Neural progenitor cell (in vitro differentiated cells): ENCODE results near the gene LBHD1. TPM values are rescaled to one million over a fixed set of nuclear protein-coding genes. Genes with fewer than 3 reads are reported as not detected.
A peak's percentile ranks its signal among the peaks of the same experiment; 100 is the strongest.
"Not testable (repeated sequence)": the region's sequence is repeated elsewhere in the genome, so short reads cannot be mapped to it uniquely, and the experiment has no call there.

Experiments
- DNase-seq: peaks from one replicate; pipeline ENCODE4 v3.0.0-alpha.2; 2016; ENCODE audit warnings: low spot score
- H2AFZ ChIP-seq: fragments of 200-600 bp; sonication (generic); replicated peaks from 2 replicates; pipeline ENCODE4 v1.6.1; 2016; ENCODE audit warnings: antibody characterized with exemption
- H3F3A ChIP-seq: fragments of 200-600 bp; sonication (generic); 2 replicates; pipeline ENCODE4 v1.6.1; 2016; ENCODE audit warnings: antibody characterized with exemption, low read depth
- H3K27ac ChIP-seq: fragments of 200-600 bp; sonication (generic); 2 replicates; pipeline ENCODE4 v1.5.1; 2016; ENCODE audit warnings: mild to moderate bottlenecking
- H3K27me3 ChIP-seq: fragments of 200-600 bp; sonication (generic); 2 replicates; pipeline ENCODE4 v1.6.1; 2016; ENCODE audit warnings: mild to moderate bottlenecking, moderate library complexity
- H3K36me3 ChIP-seq: fragments of 200-600 bp; sonication (generic); 2 replicates; pipeline ENCODE4 v1.5.1; 2016
- H3K4me1 ChIP-seq: fragments of 200-600 bp; sonication (generic); 2 replicates; pipeline ENCODE4 v1.6.1; 2016; ENCODE audit warnings: mixed run types
- H3K4me2 ChIP-seq: fragments of 200-600 bp; sonication (generic); 2 replicates; pipeline ENCODE4 v1.6.1; 2016
- H3K4me3 ChIP-seq: fragments of 200-600 bp; sonication (generic); 2 replicates; pipeline ENCODE4 v1.5.1; 2016
- H3K79me2 ChIP-seq: fragments of 200-600 bp; sonication (generic); 2 replicates; pipeline ENCODE4 v1.6.1; 2016; ENCODE audit warnings: low read depth
- H3K9ac ChIP-seq: fragments of 200-600 bp; sonication (generic); 2 replicates; pipeline ENCODE4 v1.6.1; 2016
- H3K9me3 ChIP-seq: fragments of 200-600 bp; sonication (generic); 2 replicates; pipeline ENCODE4 v1.5.1; 2016; ENCODE audit warnings: low read depth
- H4K20me1 ChIP-seq: fragments of 200-600 bp; sonication (generic); 2 replicates; pipeline ENCODE4 v1.6.1; 2016; ENCODE audit warnings: low read depth
- H3K27ac Mint-ChIP-seq: 3 replicates; pipeline ENCODE4 v1.8.0; 2021; ENCODE audit warnings: mixed read lengths
- H3K27me3 Mint-ChIP-seq: 2 replicates; pipeline ENCODE4 v1.8.0; 2022; ENCODE audit warnings: low read depth, mild to moderate bottlenecking, inconsistent platforms, moderate library complexity, mixed read lengths; ENCODE audit not compliant: insufficient read depth
- H3K36me3 Mint-ChIP-seq: 3 replicates; pipeline ENCODE4 v1.8.0; 2021; ENCODE audit warnings: mixed read lengths
- H3K4me1 Mint-ChIP-seq: 3 replicates; pipeline ENCODE4 v1.8.0; 2021; ENCODE audit warnings: mixed read lengths
- H3K4me3 Mint-ChIP-seq: 3 replicates; pipeline ENCODE4 v1.8.0; 2021; ENCODE audit warnings: mild to moderate bottlenecking, moderate library complexity, mixed read lengths
- H3K9me3 Mint-ChIP-seq: 3 replicates; pipeline ENCODE4 v1.8.0; 2020; ENCODE audit warnings: mixed read lengths
- CTCF ChIP-seq: fragments of 200-600 bp; sonication (generic); IDR thresholded peaks from 2 replicates; pipeline ENCODE4 v1.5.1; 2017; ENCODE audit warnings: antibody characterized with exemption, mild to moderate bottlenecking
- EZH2 ChIP-seq: fragments of 200-600 bp; sonication (generic); IDR thresholded peaks from 2 replicates; pipeline ENCODE4 v1.6.1; 2017; ENCODE audit warnings: antibody characterized with exemption, mild to moderate bottlenecking, moderate library complexity
- EZH2phosphoT487 ChIP-seq: fragments of 200-600 bp; sonication (generic); IDR thresholded peaks from 2 replicates; pipeline ENCODE4 v1.6.1; 2017; ENCODE audit warnings: antibody characterized with exemption
- total RNA-seq: library from RNA; depleted of rRNA; stranded (reverse); fragments of >200 nt; gene quantifications from 2 replicates; pipeline ENCODE4 v1.2.3, GENCODE V29; 2015; ENCODE audit warnings: low replicate concordance

The LBHD1 gene
- total RNA-seq, 1 donor from 2014 or later, result 4.0 TPM

DNA sequence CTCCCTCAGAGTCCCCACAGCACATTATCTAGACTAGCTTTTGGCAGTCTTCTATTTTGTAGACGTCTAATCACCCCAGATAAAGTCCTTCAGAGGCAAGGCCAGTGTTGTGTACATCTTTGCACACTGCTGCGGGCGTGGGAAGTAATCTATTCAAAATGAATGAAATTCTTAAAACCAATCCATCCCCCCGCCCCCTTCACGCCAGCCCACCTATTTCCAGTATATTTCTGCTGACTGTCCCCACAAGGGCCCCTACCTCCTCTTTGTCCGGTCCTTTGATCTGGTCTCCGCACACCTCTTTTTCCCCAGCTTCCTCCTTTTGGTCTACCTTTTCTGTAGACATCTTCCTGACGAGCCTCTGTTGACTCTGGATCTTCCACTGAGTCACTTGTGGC lies 34.8 kb upstream of the LBHD1 start:
- H3K27me3 ChIP-seq, result no peaks in the 10 kb centered on the region
- peak overlapping the region; percentile 7 for H2AFZ ChIP-seq
- H3K4me2 ChIP-seq, result peak overlapping the region; percentile 96
- peaks cover 47% of the 10 kb centered on the region for H3K4me1 Mint-ChIP-seq
- peak overlapping the region; percentile 88 for H3K4me3 Mint-ChIP-seq
- no peaks in the 10 kb centered on the region for H3K36me3 ChIP-seq
- H3F3A ChIP-seq, result peaks cover 63% of the 10 kb centered on the region
- H3K9ac ChIP-seq, result no peak overlapping the region
- H3K4me3 ChIP-seq, result peak overlapping the region; percentile 60
- H4K20me1 ChIP-seq, result no peaks in the 10 kb centered on the region
- H3K9me3 Mint-ChIP-seq, result no peaks in the 10 kb centered on the region
- no peaks in the 10 kb centered on the region for H3K9me3 ChIP-seq
- H3K36me3 Mint-ChIP-seq, result peaks cover 18% of the 10 kb centered on the region
- H3K27me3 Mint-ChIP-seq, result peaks cover 8% of the 10 kb centered on the region
- H3K27ac ChIP-seq, result peak overlapping the region; percentile 72
- H3K27ac Mint-ChIP-seq, result peak overlapping the region; percentile 85
- no peak for TF ChIP-seq EZH2
- no peak for TF ChIP-seq CTCF
- no peak for TF ChIP-seq EZH2phosphoT487
- no peak for DNase-seq
- H3K79me2 ChIP-seq, result peaks cover 16% of the 10 kb centered on the region
- peaks cover 32% of the 10 kb centered on the region for H3K4me1 ChIP-seq

DNA sequence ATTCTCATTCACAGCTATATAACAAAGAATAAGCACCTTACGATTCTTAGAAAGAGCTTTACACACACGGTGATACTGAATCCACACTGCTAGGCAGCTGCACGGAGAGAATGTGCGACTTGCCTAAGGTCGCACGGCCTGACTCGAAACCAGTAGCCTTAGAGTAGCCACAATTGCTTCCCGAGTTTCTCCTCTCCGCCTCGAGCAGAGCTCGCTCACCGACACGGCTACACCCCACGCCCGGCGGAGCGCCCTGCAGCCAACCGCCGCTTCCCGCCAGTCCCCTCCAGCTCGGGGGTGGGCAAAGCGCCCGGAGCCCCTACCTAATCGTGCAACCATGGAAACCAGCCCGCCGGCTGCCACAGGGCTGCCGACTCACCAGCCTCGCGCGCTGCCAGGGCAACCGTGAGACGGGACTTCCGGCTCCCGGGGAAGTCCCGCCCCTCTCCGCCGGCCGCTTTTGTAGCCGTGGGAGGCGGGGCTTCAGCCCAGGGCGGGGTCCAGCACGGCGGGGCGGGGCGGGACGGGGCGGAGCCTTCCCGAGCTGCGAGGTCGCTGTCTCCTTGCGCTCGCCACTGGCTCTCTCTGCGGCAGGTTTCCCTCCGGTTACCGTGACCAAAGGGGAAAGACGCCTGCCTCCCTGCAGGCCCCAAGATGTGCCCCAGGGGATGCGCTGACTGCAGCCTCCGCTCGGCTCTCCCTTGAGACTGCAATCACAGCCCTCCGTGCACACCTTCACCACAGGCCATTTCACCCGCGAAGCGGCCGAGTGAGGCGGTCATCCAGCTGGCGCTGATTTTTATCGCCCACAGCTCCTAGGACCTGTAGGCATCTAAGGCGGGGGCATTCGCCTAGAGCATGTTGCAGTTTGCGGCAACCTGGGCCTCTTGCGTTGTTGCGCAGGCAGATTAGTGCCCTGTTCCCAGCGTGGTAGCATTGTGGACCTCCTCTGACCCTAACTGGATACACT lies 34.1 kb upstream of the LBHD1 start:
- no peak for TF ChIP-seq EZH2
- no peak for TF ChIP-seq CTCF
- TF ChIP-seq EZH2phosphoT487, result no peak
- H3K9me3 Mint-ChIP-seq, result no peaks in the 10 kb centered on the region
- peak overlapping the region; percentile 88 for H3K4me3 Mint-ChIP-seq
- peaks cover 16% of the 10 kb centered on the region for H3K79me2 ChIP-seq
- no peaks in the 10 kb centered on the region for H4K20me1 ChIP-seq
- peak overlapping the region; percentile 72 for H3K27ac ChIP-seq
- H3K9me3 ChIP-seq, result no peaks in the 10 kb centered on the region
- no peaks in the 10 kb centered on the region for H3K36me3 ChIP-seq
- H3K36me3 Mint-ChIP-seq, result peaks cover 20% of the 10 kb centered on the region
- peak overlapping the region; percentile 96 for H3K4me2 ChIP-seq
- peaks cover 47% of the 10 kb centered on the region for H3K4me1 Mint-ChIP-seq
- peak overlapping the region; percentile 95 for H3K27ac Mint-ChIP-seq
- peak overlapping the region; percentile 66 for H2AFZ ChIP-seq
- peaks cover 32% of the 10 kb centered on the region for H3K4me1 ChIP-seq
- peak overlapping the region; percentile 60 for H3K4me3 ChIP-seq
- peaks cover 8% of the 10 kb centered on the region for H3K27me3 Mint-ChIP-seq
- H3K27me3 ChIP-seq, result no peaks in the 10 kb centered on the region
- peak overlapping the region; percentile 74 for H3K9ac ChIP-seq
- peaks cover 56% of the 10 kb centered on the region for H3F3A ChIP-seq
- peak; percentile 99 for DNase-seq

- Histone ChIP-seq H3K27ac (peak overlapping the region; percentile 15), H3F3A (peaks cover 49% of the 10 kb centered on the region), H3K36me3 (peaks cover under 1% of the 10 kb centered on the region), H2AFZ (peak overlapping the region; percentile 66), H3K4me2 (peak overlapping the region; percentile 96), H3K4me1 (peaks cover 32% of the 10 kb centered on the region), H3K27me3 (no peaks in the 10 kb centered on the region), H3K79me2 (peaks cover 16% of the 10 kb centered on the region), H3K9ac (peak overlapping the region; percentile 74), H3K9me3 (no peaks in the 10 kb centered on the region), H3K4me3 (peak overlapping the region; percentile 60), H4K20me1 (no peaks in the 10 kb centered on the region)
- TF ChIP-seq EZH2phosphoT487 (no peak), CTCF (no peak), EZH2 (no peak)
- Mint-ChIP-seq H3K4me3 (peak overlapping the region; percentile 88), H3K27me3 (peaks cover 8% of the 10 kb centered on the region), H3K4me1 (peaks cover 44% of the 10 kb centered on the region), H3K27ac (peak overlapping the region; percentile 95), H3K36me3 (peaks cover 19% of the 10 kb centered on the region), H3K9me3 (no peaks in the 10 kb centered on the region)
- DNase-seq, result no peak
Observed at GRCh38 chr11:62705413-62705812, 33.3 kb upstream of the LBHD1 start.

DNA sequence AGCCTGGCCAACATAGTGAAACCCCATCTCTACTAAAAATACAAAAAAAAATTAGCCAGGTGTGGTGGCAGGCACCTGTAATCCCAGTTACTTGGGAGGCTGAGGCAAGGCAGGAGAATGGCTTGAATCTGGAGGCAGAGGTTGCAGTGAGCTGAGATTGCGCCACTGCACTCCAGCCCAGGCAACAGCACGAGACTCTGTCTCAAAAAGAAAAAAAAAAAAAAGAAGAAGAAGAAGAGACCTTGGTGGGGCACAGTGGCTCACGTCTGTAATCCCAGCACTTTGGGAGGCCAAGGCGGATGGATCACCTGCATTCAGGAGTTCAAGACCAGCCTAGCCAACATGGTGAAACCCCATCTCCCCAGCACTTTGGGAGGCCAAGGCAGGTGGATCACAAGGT lies 31.9 kb upstream of the LBHD1 start:
- H3K4me1 Mint-ChIP-seq, result peaks cover 31% of the 10 kb centered on the region
- not testable (repeated sequence) for H3K36me3 ChIP-seq, H3K27me3 ChIP-seq, H3K27ac Mint-ChIP-seq, H3K27ac ChIP-seq, H3K4me3 Mint-ChIP-seq, DNase-seq, H4K20me1 ChIP-seq, H3K4me2 ChIP-seq, H2AFZ ChIP-seq, H3K9me3 ChIP-seq, H3K9ac ChIP-seq, H3K27me3 Mint-ChIP-seq, H3K4me3 ChIP-seq, H3K9me3 Mint-ChIP-seq
- Histone ChIP-seq H3K79me2 (peaks cover 16% of the 10 kb centered on the region), H3K4me1 (peaks cover 29% of the 10 kb centered on the region), H3F3A (peaks cover 36% of the 10 kb centered on the region)
- H3K36me3 Mint-ChIP-seq, result peaks cover 21% of the 10 kb centered on the region
